Mesenchymal stem cell (in vitro differentiated cells and primary cell): Measurements from ENCODE around the gene ZNF665.
"Not testable (repeated sequence)": the region's sequence is repeated elsewhere in the genome, so short reads cannot be mapped to it uniquely, and the experiment has no call there.

ENCODE experiments used
- DNase-seq: peaks from one replicate; pipeline ENCODE4 v3.0.0-alpha.2; 2013
- H2AFZ ChIP-seq: one replicate; pipeline ENCODE4 v1.6.1; 2013; ENCODE audit warnings: low read depth, mild to moderate bottlenecking, control low read depth, inconsistent platforms, low read length, moderate library complexity
- H2AK5ac ChIP-seq: 2 replicates; pipeline ENCODE4 v1.6.1; 2013; ENCODE audit warnings: low read length, moderate library complexity, mild to moderate bottlenecking, inconsistent platforms; ENCODE audit not compliant: severe bottlenecking
- H2BK120ac ChIP-seq: one replicate; pipeline ENCODE4 v1.6.1; 2013; ENCODE audit warnings: low read depth, mild to moderate bottlenecking, inconsistent platforms, low read length, moderate library complexity
- H2BK12ac ChIP-seq, 2 experiments: one replicate each; pipeline ENCODE4 v1.6.1; 2013; ENCODE audit warnings: inconsistent platforms in 2 of 2, low read length in 2 of 2, mild to moderate bottlenecking in 2 of 2, moderate library complexity in 2 of 2, control low read depth in 1 of 2
- H2BK15ac ChIP-seq: one replicate; pipeline ENCODE4 v1.6.1; 2013; ENCODE audit warnings: mild to moderate bottlenecking, low read depth, inconsistent platforms; ENCODE audit not compliant: poor library complexity, severe bottlenecking
- H2BK5ac ChIP-seq: 2 replicates; pipeline ENCODE4 v1.6.1; 2013; ENCODE audit warnings: low read depth, mild to moderate bottlenecking, low read length, control low read depth, inconsistent platforms; ENCODE audit not compliant: poor library complexity, severe bottlenecking
- H3K14ac ChIP-seq, 2 experiments: one replicate each; pipeline ENCODE4 v1.6.1; 2013; ENCODE audit warnings: inconsistent platforms in 2 of 2, low read length in 2 of 2, control low read depth in 1 of 2, mild to moderate bottlenecking in 1 of 2, moderate library complexity in 1 of 2
- H3K18ac ChIP-seq, 2 experiments: one replicate each; pipeline ENCODE4 v1.6.1; 2013; ENCODE audit warnings: inconsistent platforms in 2 of 2, low read length in 2 of 2, control low read depth in 1 of 2, low read depth in 1 of 2, mild to moderate bottlenecking in 1 of 2
- H3K23ac ChIP-seq, 2 experiments: one replicate each; pipeline ENCODE4 v1.6.1; 2013; ENCODE audit warnings: inconsistent platforms in 2 of 2, low read length in 2 of 2, mild to moderate bottlenecking in 2 of 2, moderate library complexity in 2 of 2, control low read depth in 1 of 2
- H3K27ac ChIP-seq: 2 replicates; pipeline ENCODE4 v1.5.1; 2013; ENCODE audit warnings: mild to moderate bottlenecking, moderate library complexity, low read length, control low read depth, inconsistent platforms; ENCODE audit not compliant: poor library complexity, severe bottlenecking
- H3K27me3 ChIP-seq, 2 experiments: 2 replicates each; pipeline versions ENCODE4 v1.6.1 to v1.7.0; 2013; ENCODE audit warnings: low read length in 2 of 2, mild to moderate bottlenecking in 2 of 2, moderate library complexity in 2 of 2, control low read depth in 1 of 2, inconsistent platforms in 1 of 2; ENCODE audit not compliant: control insufficient read depth in 1 of 2, insufficient read depth in 1 of 2
- H3K36me3 ChIP-seq, 2 experiments: 2 replicates each; pipeline versions ENCODE4 v1.6.1 to v1.7.0; 2013; ENCODE audit warnings: low read length in 2 of 2, control low read depth in 1 of 2, inconsistent platforms in 1 of 2, low read depth in 1 of 2, mild to moderate bottlenecking in 1 of 2; ENCODE audit not compliant: insufficient read depth in 2 of 2, control insufficient read depth in 1 of 2
- H3K4ac ChIP-seq, 2 experiments: one replicate each; pipeline ENCODE4 v1.6.1; 2013; ENCODE audit warnings: inconsistent platforms in 2 of 2, low read length in 2 of 2, mild to moderate bottlenecking in 2 of 2, moderate library complexity in 2 of 2, control low read depth in 1 of 2, low read depth in 1 of 2
- H3K4me1 ChIP-seq: 2 replicates; pipeline ENCODE4 v1.6.1; 2013; ENCODE audit warnings: low read depth, low read length, control low read depth; ENCODE audit not compliant: control insufficient read depth, insufficient read depth
- H3K4me2 ChIP-seq: 2 replicates; pipeline ENCODE4 v1.6.1; 2013; ENCODE audit warnings: low read length, mild to moderate bottlenecking, inconsistent platforms; ENCODE audit not compliant: poor library complexity, severe bottlenecking
- H3K4me3 ChIP-seq, 2 experiments: 2 replicates each; pipeline versions ENCODE4 v1.5.1 to v1.7.0; 2013; ENCODE audit warnings: low read length in 2 of 2, mild to moderate bottlenecking in 2 of 2, control low read depth in 1 of 2, low read depth in 1 of 2; ENCODE audit not compliant: insufficient read depth in 1 of 2
- H3K79me1 ChIP-seq: replicated peaks from 2 replicates; pipeline ENCODE4 v1.6.1; 2013; ENCODE audit warnings: mild to moderate bottlenecking, control low read depth, low read length, inconsistent platforms; ENCODE audit not compliant: poor library complexity, severe bottlenecking
- H3K9ac ChIP-seq: 2 replicates; pipeline ENCODE4 v1.7.0; 2013; ENCODE audit warnings: mild to moderate bottlenecking, low read length, moderate library complexity
- H3K9me3 ChIP-seq: 2 replicates; pipeline ENCODE4 v1.7.0; 2013; ENCODE audit warnings: mild to moderate bottlenecking, low read length; ENCODE audit not compliant: control insufficient read depth
- H4K8ac ChIP-seq: one replicate; pipeline ENCODE4 v1.6.1; 2013; ENCODE audit warnings: inconsistent platforms, mild to moderate bottlenecking, low read length, moderate library complexity
- H4K91ac ChIP-seq: one replicate; pipeline ENCODE4 v1.6.1; 2013; ENCODE audit warnings: mild to moderate bottlenecking, low read length, inconsistent platforms
- WGBS: methylation state at CpG from one replicate; pipeline ENCODE4 v1.1.7; 2013; ENCODE audit warnings: mixed read lengths; 5-methylcytosine and 5-hydroxymethylcytosine counted together

ZNF665 gene

GRCh38 chr19:53130506-53130905 lies 62.7 kb downstream of the ZNF665 start:
- Histone ChIP-seq H2BK15ac (no peak overlapping the region), H2BK12ac (no peak overlapping the region), H2AFZ (no peak overlapping the region), H3K4ac (no peak overlapping the region), H3K79me1 (peaks cover 2% of the 10 kb centered on the region), H3K9ac (no peak overlapping the region), H3K4me1 (peaks cover 7% of the 10 kb centered on the region), H3K36me3 (no peaks in the 10 kb centered on the region), H3K18ac (no peak overlapping the region), H3K9me3 (no peaks in the 10 kb centered on the region), H2BK120ac (no peak overlapping the region), H4K8ac (no peak overlapping the region), H3K23ac (no peak overlapping the region), H4K91ac (no peak overlapping the region), H3K14ac (no peak overlapping the region), H3K27ac (no peak overlapping the region), H2BK5ac (no peak overlapping the region), H3K27me3 (no peaks in the 10 kb centered on the region), H2AK5ac (no peak overlapping the region), H3K4me3 (no peak overlapping the region), H3K4me2 (no peak overlapping the region)
- no peak for DNase-seq
- WGBS: 88% methylated on average over 7 of the region's 7 CpGs

- not testable (repeated sequence) for H3K27ac ChIP-seq, H3K4me1 ChIP-seq, H2BK120ac ChIP-seq, H2BK5ac ChIP-seq, H3K23ac ChIP-seq, H3K27me3 ChIP-seq, H4K8ac ChIP-seq, H4K91ac ChIP-seq, H3K14ac ChIP-seq, DNase-seq, H3K36me3 ChIP-seq, H3K4me3 ChIP-seq, H2BK15ac ChIP-seq, H3K4me2 ChIP-seq, H2AK5ac ChIP-seq, H2AFZ ChIP-seq, H2BK12ac ChIP-seq, H3K79me1 ChIP-seq, H3K4ac ChIP-seq, H3K9ac ChIP-seq, H3K18ac ChIP-seq
- H3K9me3 ChIP-seq: peaks cover 11% of the 10 kb centered on the region
- WGBS: 78% methylated on average over 8 of the region's 15 CpGs
These were observed 66.2 kb downstream of the ZNF665 start for GRCh38 chr19:53126733-53127526.

- Histone ChIP-seq H3K23ac (no peak overlapping the region), H2AFZ (no peak overlapping the region), H2BK120ac (no peak overlapping the region), H3K4me2 (no peak overlapping the region), H3K4me1 (no peaks in the 10 kb centered on the region), H3K79me1 (peaks cover 2% of the 10 kb centered on the region), H3K4me3 (no peak overlapping the region), H3K27ac (no peak overlapping the region), H4K8ac (no peak overlapping the region), H3K27me3 (no peaks in the 10 kb centered on the region), H2BK5ac (no peak overlapping the region), H3K9ac (no peak overlapping the region), H3K4ac (no peak overlapping the region), H3K36me3 (peaks cover 2 to 8% of the 10 kb centered on the region in 2 experiments), H3K18ac (no peak overlapping the region), H2BK15ac (no peak overlapping the region), H3K9me3 (peaks cover 21% of the 10 kb centered on the region), H2AK5ac (no peak overlapping the region), H4K91ac (no peak overlapping the region), H3K14ac (no peak overlapping the region), H2BK12ac (no peak overlapping the region)
- 89% methylated on average over 4 of the region's 7 CpGs for WGBS
- no peak for DNase-seq
These were observed 69.8 kb downstream of the ZNF665 start for GRCh38 chr19:53123400-53123799.
